Activated effector memory CD4-positive, alpha-beta T cell treated with anti-CD3 and anti-CD28 coated beads, Interleukin-2, amount 50 U/mL, for 16 hours (primary cell): ENCODE data around the gene EPS15.
"Not testable (repeated sequence)": the region's sequence is repeated elsewhere in the genome, so short reads cannot be mapped to it uniquely, and the experiment has no call there.

Source experiments
- DNase-seq: peaks from one replicate; pipeline ENCODE4 v3.0.0-alpha.2; 2020

Gene EPS15

DNA sequence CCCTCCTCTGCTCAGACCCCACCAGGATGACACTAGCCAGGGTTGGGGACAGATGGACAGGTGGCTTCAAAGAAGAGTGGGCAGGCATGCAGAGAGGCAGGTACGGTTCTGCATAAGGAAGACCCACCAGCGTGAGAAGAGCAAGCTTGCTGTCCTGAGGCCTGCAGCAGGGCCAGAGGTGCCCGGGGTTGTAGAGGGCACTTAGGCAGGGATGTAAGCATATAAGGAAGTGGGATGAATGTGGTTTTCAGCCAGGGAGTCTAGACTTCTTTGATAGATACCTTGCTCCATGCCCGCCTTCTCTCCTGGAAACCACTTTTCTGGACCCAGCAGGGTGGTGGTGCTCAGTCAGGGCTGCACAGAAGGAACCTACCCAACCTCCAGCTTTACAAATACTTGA is 190.1 kb downstream of the EPS15 start:
- DNase-seq = no peak

DNA sequence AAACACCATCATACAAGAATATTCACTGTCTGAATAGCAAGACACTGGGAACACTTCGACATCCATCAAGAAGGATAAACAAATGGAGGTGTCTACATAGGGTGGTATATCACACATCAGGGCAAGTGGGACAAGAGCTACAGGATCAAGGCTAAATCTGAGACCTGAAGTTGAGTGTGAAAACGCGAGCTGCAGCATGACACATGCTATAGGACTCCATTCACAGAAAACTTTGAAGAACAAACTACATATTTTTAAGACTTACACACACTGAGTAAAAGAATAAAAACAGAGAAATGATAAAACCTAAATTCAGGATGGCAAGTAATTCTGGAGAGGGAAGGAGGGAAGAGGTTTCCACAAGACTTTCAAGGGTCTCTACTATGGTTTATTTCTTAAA is 190.8 kb downstream of the EPS15 start:
- DNase-seq = no peak

DNA sequence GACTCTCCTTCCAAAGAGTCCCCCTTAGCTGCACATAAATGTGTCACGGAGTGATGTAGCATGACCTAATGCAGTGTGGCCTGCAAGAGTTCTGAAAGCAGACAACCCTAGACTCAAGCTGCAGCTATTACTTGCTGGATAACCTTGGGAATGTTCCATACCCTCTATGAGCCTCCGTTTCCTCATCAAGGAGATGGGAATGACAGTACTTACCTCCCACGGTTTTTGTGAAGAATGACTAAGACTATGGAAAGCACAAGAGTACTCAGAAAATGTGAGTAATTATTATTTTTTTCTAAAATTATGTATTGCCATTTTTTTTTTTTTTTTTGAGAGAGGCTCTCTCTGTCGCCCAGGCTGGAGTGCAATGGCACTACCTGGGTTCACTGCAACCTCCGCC is 191.7 kb downstream of the EPS15 start:
- DNase-seq = no peak

DNA sequence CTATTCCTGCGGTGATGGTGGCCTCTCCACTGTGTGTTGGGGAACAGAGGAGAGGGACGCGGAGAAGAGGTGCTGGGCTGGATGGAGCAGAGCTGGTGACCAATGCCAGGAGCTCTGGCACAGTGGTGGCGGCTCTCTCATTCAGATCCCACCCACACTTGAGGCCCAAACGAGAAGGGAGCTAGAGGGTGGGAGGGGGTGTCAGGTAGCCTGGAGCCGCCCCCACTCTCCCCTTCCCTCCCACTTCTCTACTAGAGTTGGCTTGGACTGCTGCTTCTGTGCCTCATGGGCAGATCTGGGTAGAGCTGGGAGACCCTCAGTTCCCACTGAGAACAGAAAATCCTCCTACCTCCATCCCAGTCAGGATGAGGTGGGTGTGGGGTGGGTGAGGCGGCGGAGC is 192.2 kb downstream of the EPS15 start:
- no peak for DNase-seq

DNA sequence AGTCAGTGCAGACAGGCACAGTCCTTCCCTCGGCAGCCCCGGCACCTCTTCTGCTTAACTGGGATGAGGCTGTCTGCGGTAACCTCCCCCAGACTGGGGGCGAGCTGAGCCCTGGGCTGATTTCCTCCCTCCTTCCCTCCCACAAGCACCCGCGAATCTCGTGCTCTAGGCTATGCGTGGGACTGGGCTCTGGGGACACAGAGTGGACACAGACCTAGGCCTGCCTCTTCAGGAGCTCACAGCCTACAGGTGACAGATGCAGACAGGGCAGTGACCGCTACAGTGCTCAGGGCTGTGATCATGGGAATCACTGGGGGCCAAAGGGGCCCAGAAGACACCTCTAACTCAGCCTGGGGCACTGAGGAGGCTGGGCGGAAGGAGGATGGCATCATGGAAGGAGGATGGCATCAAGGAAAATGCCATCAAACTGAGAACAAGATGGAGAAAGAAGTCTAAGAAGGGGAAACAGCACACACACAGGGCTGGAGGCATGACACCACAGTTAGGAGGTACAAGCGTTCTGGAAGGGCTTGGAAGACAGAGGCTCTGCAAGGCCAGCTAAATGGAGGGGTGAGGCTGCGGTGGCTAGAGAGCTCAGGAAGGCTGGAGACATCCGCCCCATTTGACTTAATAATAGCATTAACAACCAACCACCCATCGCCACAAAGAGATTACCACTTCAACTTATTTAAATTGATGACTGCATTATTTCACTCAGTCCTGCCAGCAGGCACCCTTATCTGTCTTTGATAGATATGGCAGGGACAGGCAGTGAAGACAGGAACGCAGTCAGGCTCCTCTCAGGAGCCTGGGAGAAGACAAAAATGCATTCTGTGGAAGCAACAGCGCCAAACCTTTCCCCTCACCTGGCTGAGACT is 192.9 kb downstream of the EPS15 start:
- no peak for DNase-seq

DNA sequence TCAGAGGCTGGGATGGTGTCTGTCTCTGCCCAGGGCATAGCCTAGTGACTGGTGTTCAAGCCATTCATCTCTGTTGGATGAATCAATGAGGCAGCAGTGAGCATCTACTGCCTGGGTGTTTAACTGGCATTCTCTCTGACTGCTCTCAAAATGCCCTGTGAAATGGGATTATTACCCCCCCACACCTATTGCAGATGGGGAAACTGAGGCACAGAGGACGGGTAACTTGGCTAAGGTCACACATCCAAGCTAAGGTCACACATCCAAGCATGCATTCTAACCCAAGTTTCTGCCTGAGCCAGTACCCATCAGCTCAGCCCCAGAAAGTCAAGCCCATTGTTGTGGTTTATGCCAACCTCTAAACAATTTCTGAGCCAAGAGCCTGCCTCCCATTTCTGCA is 193.7 kb downstream of the EPS15 start:
- no peak for DNase-seq

DNA sequence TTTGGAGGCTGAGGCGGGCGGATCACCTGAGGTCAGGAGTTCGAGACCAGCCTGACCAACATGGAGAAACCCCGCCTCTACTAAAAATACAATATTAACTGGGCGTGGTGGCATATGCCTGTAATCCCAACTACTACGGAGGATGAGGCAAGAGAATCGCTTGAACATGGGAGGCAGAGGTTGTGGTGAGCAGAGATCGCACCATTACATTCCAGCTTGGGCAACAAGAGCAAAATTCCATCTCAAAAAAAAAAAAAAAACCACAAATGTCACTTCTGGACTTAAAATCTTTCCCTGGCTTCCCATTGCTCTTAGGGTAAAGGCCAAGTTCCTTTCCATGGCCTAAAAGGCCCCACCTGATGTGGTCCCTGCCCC is 194.1 kb downstream of the EPS15 start:
- DNase-seq = not testable (repeated sequence)

DNA sequence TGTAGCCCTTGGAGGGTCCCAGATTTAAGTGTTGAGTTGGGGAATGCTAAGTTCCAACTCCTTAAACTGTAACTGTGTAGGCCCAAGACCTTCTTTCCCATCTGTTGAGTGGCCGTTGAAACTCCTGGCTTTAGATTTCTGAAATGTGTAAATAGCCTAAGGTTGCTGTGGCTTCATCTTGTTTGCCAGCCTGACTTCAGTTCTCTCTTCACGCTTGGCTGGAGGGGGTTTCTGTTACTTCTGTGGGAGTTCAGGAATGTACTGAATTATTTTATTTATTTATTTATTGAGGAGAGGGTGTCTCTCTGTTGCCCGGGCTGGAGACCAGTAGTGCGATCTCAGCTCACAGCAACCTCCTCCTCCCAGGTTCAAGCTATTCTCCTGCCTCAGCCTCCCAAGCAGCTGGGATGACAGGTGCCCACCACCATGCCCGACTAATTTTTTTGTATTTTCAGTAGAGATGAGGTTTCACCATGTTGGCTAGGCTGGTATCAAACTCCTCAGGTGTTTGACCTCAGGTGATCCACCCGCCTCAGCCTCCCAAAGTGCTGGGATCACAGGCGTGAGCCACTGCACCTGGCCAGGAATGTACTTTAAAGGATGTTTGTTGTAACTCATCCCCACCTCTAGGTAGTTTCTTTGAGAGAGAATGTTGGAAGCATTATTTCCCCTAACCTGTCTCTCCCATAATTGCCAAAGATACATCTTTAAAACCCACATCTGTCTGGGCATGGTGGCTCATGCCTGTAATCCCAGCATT is 194.6 kb downstream of the EPS15 start:
- no peak for DNase-seq

DNA sequence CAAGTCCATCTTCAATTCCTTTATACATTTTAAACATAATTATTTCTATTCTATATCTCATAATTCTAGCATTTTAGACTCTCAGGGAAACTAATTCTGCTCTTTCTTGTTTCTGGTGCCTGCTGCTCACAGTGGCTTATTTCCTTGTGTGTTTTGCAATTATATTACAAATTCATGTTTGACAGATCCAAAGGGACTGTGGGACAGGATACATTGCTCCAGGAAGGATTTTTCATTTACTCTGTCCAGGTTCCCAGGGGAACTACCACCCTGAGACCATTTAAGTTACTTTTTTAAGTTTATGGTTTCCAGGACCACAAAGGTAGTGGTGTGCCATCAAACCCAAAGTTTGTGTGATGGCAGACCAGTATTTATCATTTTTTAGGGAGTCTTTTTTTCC is 195.3 kb downstream of the EPS15 start:
- no peak for DNase-seq

DNA sequence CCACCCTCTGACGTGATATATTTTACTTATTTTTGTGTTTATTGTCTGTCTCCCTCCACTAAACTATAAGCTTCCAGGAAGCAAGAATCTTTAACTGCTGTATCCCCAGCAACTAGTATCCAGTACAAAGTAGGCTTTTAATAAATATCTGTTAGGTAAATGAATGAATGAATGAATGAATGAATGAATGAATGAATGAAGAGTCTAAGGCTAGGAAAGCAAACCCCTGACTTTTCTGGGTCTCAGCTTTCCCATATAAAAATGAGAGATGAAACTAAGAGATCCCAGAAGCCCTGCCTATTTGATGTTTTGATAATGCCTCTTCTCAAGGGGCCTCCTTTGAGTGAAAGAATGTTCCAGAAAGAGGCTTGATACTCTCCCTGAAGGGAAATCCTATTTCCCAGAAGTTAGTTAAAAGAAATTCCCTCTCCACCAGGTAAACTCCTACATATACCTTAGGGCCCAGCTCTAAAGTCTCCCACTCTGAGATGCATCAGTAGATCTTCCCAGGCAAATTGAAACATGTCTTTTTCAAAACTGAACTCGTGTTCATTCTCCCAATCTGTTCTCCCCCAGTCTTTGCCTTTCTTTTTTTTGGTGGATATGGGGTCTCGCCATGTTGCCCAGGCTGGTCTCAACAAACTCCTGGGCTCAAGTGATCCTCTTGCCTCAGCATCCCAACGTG is 196.5 kb downstream of the EPS15 start:
- DNase-seq = no peak

DNA sequence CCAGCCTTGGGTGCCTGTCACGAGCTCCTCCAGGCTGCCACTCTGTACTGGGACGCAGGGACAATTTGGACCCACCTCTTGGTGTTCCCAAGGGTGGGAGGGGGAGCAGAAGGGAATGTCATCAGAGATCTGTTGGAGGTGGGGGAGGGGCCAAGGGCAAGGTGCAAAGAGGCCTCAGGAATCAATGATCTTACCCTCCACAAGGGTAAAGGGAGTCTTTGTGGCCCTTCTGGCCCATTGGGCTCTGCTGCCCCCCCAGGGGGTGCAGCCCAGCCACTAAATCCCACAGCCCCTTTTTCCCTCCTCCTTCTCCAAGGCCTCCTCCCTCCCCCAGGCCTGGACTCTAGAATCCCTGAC is 197.2 kb downstream of the EPS15 start:
- no peak for DNase-seq

DNA sequence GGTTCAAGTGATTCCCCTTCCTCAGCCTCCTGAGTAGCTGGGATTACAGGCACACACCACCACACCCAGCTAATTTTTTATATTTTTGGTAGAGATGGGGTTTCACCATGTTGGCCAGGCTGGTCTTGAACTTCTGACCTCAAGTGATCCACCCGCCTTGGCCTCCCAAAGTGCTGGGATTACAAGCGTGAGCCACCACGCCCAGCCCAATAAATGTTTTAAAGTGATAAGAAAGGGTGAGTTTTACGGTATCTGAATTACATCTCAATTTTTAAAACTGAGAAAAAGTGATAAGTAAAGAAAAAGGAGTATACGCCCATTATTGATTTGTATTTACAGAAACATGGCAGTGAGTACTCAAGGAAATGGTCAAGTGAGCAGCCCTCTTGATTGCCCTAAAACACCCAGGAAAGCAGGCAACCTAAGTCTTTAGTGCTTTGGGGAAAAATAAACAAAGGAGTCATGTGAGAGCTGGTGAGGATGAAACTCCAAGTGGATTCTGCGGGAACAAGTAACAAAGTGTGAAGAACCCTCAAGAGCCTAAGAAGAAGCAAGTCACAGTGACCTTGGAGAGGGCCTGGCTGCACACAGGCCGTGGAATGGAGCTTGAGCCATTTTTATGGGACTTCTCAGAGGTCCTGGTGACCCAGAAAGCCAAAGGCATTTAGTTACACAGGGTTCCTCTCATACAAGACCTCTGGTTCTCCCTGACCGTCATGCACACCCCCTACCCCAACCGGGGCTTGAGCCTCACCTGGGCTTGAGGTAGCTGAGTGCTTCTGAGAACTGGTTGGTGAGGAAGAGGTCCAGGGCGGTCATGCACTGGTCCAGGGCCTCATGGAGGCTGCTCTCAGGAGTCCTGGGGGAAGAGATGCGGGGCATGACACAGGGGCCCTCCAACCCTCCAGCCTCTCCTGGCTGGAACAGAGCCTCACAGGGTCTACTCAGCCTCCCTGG is 197.8 kb downstream of the EPS15 start:
- no peak for DNase-seq

DNA sequence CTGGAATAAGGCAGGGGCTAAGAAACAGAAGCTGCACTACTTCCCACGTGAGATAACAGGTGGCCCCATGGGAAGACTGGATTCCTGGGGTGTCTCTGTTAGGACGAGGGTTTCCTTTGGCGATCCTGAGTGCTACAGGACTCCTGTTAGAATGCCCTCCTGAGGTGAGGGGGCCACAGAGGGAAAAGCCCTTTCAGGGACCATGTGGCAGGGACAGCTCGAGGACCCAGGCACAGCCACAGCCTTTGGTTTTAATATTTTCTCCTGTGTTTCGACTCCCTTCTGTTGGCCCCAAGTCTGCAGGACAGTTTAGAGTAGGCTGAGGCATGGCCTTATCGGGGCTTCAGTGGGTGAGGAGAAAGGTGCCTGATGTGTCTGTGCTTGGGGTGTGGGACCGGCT is 201.3 kb downstream of the EPS15 start:
- DNase-seq = no peak

DNA sequence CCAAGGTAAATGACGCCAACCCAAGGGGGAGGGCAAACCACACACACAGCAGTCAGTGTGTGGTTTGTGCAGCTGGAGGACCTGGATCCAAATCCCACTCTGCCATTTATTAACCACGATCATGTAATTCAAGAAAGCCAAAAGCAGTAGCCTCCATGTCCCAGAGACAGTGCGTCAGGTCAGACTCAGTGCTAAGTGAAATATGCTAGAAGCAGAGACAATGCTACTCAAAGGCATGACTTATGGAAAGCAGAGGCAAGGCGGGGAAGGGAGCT is 202.3 kb downstream of the EPS15 start:
- DNase-seq = no peak

DNA sequence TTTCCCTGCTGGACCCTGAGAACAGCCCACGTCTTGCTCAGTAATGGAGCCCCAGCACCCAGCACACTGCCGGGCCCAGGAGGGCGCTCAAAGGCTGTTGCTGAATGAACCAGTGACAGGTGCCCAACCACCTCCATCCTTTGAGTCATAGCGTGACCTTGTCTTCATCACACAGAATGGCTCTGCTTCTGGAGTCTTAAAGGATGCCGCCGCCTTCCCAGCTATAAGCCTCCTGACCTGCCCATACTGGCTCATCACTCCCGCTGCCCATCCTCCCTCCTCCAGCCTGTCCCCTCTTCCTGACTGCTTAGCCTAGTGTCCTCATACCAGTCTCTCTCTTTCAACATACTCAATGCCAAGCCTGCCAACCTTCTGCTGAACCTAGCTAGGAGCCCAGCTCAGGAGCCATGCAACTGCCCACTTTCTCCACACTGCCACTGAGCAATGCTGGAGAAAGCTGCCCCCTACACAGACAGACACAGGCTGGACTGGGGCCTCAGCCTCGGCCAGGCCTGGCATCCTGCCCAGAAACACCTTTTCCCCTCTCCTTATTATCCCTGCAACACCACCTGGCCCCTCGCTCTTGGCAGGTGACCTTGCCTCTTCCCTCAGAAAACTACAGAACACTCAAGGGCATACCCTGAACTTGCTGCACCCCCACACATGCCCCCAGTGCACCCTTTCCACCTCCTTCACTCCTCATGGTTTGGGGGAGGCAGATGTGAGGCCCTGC is 202.8 kb downstream of the EPS15 start:
- DNase-seq = no peak

DNA sequence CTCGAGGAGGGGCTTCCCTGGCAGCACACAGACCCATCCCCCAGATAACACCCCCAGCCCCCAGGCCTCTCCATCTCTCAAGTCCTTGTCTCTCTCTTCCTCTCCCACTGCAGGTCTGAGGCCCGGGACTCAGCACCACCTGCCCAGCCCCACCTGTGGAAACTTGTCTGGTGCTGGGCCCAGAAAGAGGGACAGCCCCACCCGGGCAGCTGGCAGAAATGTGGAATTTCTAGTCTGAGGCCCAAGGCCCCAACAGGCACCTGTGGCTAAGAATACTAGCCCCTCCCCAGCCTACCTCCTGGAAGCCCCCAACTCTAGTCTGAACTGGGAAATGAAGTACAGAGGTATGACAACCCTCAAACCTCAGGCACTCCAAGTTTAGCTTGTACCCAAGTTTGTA is 204.1 kb downstream of the EPS15 start:
- no peak for DNase-seq

DNA sequence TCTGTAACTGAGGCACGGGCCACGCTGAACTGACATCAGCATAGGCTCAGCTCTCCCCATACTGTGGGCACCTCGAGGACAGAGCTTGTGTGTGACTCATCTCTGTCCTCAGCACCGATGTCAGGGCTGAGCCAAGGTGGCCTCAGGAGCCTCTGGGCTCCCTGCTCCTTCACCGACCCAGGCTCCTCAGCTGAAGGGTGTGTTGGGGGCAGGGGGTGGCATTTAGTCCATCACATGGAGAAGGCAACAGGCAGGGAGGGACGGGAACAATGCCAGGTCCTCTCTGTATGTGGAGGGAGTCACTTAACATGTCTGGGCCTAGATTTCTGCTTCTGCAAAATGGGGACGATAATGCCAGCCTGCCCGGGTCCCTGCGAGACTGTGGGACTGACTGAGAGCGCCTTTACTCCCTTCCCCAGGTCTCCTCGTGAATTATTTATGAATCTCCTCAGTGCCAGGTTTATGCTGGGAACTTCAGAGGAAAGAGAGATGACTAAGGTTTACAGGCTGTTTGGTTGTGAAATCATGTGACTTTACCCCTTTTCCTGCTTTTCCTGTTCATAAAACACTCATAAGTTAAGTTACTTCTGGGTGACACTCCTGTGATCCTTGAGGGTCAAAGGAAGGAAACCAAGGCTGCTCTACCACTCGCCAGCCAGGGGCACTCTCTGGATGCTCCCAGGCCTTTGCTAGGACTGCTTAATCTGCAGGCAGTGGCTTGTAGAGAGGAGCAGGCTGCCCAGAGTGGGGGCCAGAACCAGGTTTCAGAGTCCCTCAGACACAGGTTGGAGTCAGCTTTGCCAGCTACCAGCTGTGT is 204.9 kb downstream of the EPS15 start:
- DNase-seq = no peak

DNA sequence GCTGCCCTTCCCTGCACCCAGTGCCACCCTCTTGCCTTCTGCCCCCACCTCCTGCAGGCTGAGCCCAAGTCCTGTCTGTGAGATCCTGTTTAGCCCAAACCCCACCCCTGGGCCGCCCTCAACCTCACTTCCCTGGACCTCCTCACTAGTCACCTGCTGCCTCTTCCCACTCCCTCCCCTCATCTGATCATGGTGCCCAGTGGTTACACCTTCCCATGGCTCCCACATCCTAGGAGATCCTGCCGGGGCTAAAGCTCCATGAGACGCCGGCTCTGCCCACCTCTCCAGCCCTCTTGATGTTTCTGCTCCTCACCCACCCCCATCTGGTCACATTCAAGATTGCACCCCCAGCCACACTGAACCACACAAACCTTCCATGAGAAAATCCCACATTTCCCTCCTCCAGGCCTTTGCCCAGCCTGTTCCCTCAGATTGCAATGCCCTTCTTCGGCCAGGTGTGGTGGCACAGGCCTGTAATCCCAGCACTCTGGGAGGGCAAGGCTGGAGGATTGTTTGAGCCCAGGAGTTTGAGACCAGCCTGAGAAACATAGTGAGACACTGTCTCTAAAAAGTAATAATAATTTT is 205.7 kb downstream of the EPS15 start:
- no peak for DNase-seq

DNA sequence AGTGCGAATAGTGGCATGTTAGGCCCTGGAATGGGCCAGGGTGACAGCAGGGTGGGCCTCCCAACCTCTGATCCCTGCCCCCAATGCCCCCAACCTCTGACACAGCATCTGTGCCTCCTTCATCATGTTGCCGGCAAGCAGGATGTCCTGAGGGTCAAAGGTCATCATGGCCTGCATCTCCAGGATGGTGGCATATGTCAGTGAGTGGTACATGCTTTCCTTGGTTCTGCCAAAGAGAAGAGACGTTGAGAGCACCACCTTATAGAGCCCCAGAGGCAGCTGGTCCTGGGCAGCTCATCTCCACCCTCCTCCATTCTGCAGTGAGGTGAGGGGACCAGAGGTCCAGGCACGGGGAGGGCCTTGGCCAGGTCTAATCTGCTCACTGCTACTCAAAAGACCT is 206.3 kb downstream of the EPS15 start:
- DNase-seq = no peak

DNA sequence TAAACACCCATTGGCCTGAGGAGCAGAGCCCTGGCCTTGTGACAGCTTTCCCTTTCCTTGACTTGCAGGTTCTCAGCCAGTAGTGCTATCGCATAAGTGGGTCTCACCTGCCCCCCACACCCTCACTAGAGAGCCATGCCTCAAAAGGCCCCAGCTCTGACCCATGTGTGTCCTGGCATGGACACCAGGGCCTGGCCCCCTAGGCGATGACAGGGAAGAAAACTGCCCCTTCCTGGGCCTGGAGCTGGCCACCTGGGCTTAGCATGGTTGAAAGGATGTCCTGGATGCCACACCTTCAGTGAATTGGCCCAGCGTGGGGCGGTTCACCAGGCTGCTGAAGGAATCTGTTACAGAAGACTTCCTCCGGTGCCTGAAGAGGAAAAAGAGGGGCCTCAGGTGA is 207.2 kb downstream of the EPS15 start:
- no peak for DNase-seq
